CD14-positive monocyte (primary cell): ENCODE data around the gene DAPK1. TPM values are rescaled to one million over a fixed set of nuclear protein-coding genes. Genes with fewer than 3 reads are reported as not detected.

Source experiments
- DNase-seq, 3 donors: peaks; one replicate each; pipeline ENCODE4 v3.0.0-alpha.2; 2011 to 2022
- H2AFZ ChIP-seq: 2 replicates; pipeline ENCODE4 v1.6.0; 2012; ENCODE audit warnings: mild to moderate bottlenecking, low read depth, low read length, inconsistent platforms; ENCODE audit not compliant: insufficient read depth, poor library complexity, severe bottlenecking
- H3K27ac ChIP-seq, 2 donors: 1 replicate in 1 of 2; 2 replicates in 1 of 2; pipeline ENCODE4 v1.5.1; 2012 to 2013; ENCODE audit warnings: low read length in 2 of 2, control low read depth in 1 of 2, inconsistent platforms in 1 of 2, low read depth in 1 of 2, mild to moderate bottlenecking in 1 of 2
- H3K27me3 ChIP-seq, 2 donors: one replicate each; pipeline versions ENCODE4 v1.6.0 to v1.6.1; 2011 to 2013; ENCODE audit warnings: low read length in 2 of 2; ENCODE audit not compliant: control insufficient read depth in 2 of 2, insufficient read depth in 2 of 2
- H3K36me3 ChIP-seq, 2 donors: replicated peaks in 1 of 2; 1 replicate in 1 of 2; 2 replicates in 1 of 2; pipeline versions ENCODE4 v1.5.1 to v1.6.1; 2012 to 2013; ENCODE audit warnings: low read length in 2 of 2, control low read depth in 1 of 2, inconsistent platforms in 1 of 2, mild to moderate bottlenecking in 1 of 2; ENCODE audit not compliant: insufficient read depth in 2 of 2, control insufficient read depth in 1 of 2
- H3K4me1 ChIP-seq, 2 donors: 1 replicate in 1 of 2; 2 replicates in 1 of 2; pipeline versions ENCODE4 v1.5.1 to v1.6.1; 2012 to 2013; ENCODE audit warnings: low read length in 2 of 2, control low read depth in 1 of 2, inconsistent platforms in 1 of 2, mild to moderate bottlenecking in 1 of 2, moderate library complexity in 1 of 2; ENCODE audit not compliant: insufficient read depth in 2 of 2, control insufficient read depth in 1 of 2
- H3K4me2 ChIP-seq: replicated peaks from 2 replicates; pipeline ENCODE3; 2012; ENCODE audit warnings: low read length, moderate library complexity, mild to moderate bottlenecking; ENCODE audit not compliant: poor library complexity, severe bottlenecking; ENCODE audit errors: extremely low read depth
- H3K4me3 ChIP-seq, 3 experiments: fragments of 200-600 bp in 1 of 3; sonication (generic) in 1 of 3; replicated peaks in 1 of 3; 1 replicate in 2 of 3; 2 replicates in 1 of 3; pipeline ENCODE4 v1.5.1; 2011 to 2013; ENCODE audit warnings: low read length in 3 of 3, mild to moderate bottlenecking in 3 of 3, control low read depth in 2 of 3, low read depth in 2 of 3, inconsistent platforms in 1 of 3, moderate library complexity in 1 of 3
- H3K79me2 ChIP-seq: 2 replicates; pipeline ENCODE4 v1.6.0; 2012; ENCODE audit warnings: mild to moderate bottlenecking, control low read depth, inconsistent platforms, low read length, moderate library complexity; ENCODE audit not compliant: insufficient read depth
- H3K9ac ChIP-seq: 2 replicates; pipeline ENCODE4 v1.6.0; 2017; ENCODE audit warnings: low read length, mild to moderate bottlenecking; ENCODE audit not compliant: insufficient read depth, poor library complexity, severe bottlenecking
- H3K9me3 ChIP-seq, 2 donors: replicated peaks in 1 of 2; 1 replicate in 1 of 2; 2 replicates in 1 of 2; pipeline versions ENCODE4 v1.5.1 to v1.6.1; 2012 to 2013; ENCODE audit warnings: low read length in 2 of 2, control low read depth in 1 of 2; ENCODE audit not compliant: control insufficient read depth in 1 of 2, insufficient read depth in 1 of 2
- H4K20me1 ChIP-seq: 2 replicates; pipeline ENCODE4 v1.6.0; 2012; ENCODE audit warnings: mild to moderate bottlenecking, low read length, control low read depth, moderate library complexity; ENCODE audit not compliant: insufficient read depth
- H3K27ac Mint-ChIP-seq, 7 donors: one replicate each; pipeline ENCODE4 v1.8.0; 2020; ENCODE audit warnings: mild to moderate bottlenecking in 7 of 7, mixed read lengths in 7 of 7, moderate library complexity in 6 of 7, inconsistent platforms in 2 of 7
- H3K27me3 Mint-ChIP-seq, 3 donors: one replicate each; pipeline ENCODE4 v1.8.0; 2021 to 2022; ENCODE audit warnings: low read depth in 3 of 3, mild to moderate bottlenecking in 3 of 3, mixed read lengths in 3 of 3, moderate library complexity in 3 of 3, inconsistent platforms in 1 of 3
- H3K36me3 Mint-ChIP-seq, 2 donors: one replicate each; pipeline ENCODE4 v1.8.0; 2020; ENCODE audit warnings: mixed read lengths in 2 of 2, inconsistent platforms in 1 of 2, mild to moderate bottlenecking in 1 of 2
- H3K4me1 Mint-ChIP-seq: one replicate; pipeline ENCODE4 v1.8.0; 2020; ENCODE audit warnings: mild to moderate bottlenecking, mixed read lengths
- H3K4me3 Mint-ChIP-seq, 2 donors: one replicate each; pipeline ENCODE4 v1.8.0; 2020; ENCODE audit warnings: mild to moderate bottlenecking in 2 of 2, mixed read lengths in 2 of 2, moderate library complexity in 1 of 2
- H3K9me3 Mint-ChIP-seq, 7 donors: one replicate each; pipeline ENCODE4 v1.8.0; 2020 to 2022; ENCODE audit warnings: mixed read lengths in 7 of 7, mild to moderate bottlenecking in 6 of 7, moderate library complexity in 6 of 7, inconsistent platforms in 2 of 7
- CTCF ChIP-seq: fragments of 200-600 bp; IDR thresholded peaks from one replicate; pipeline ENCODE4 v1.8.0; 2022; ENCODE audit warnings: antibody characterized with exemption, mild to moderate bottlenecking
- WGBS: methylation state at CpG from one replicate; pipeline ENCODE4 v1.1.5; 2013; ENCODE audit warnings: missing lambda C conversion rate; ENCODE audit not compliant: insufficient coverage; 5-methylcytosine and 5-hydroxymethylcytosine counted together
- intact Hi-C, 2 donors: fragments of 100-400 bp; cut with micrococcal nuclease; formaldehyde crosslinking; loops; one replicate each; pipeline versions ENCODE4 v1.15.0 to v1.15.1; 2023
- polyA plus RNA-seq, 3 donors: library from polyadenylated mRNA; depleted of rRNA in 1 of 3; unstranded in 2 of 3; stranded (reverse) in 1 of 3; fragments of 300-500 nt in 2 of 3; fragments of >200 nt in 1 of 3; fragmentation: Illumina TruSeq in 2 of 3; gene quantifications; 1 replicate in 2 of 3; 2 replicates in 1 of 3; pipeline ENCODE4 v1.2.3, GENCODE V29; 2012 to 2021

The DAPK1 gene
- polyA plus RNA-seq, 3 donors, result 24.1 to 102 (median 44.4) TPM

- Histone ChIP-seq H4K20me1 (no peaks in the 10 kb centered on the region), H3K9me3 (peaks cover 18 to 21% of the 10 kb centered on the region in 2 donors), H3K36me3 (peaks cover 9 to 54% of the 10 kb centered on the region in 2 donors), H3K4me3 (no peak overlapping the region), H3K9ac (no peak overlapping the region), H3K27me3 (no peaks in the 10 kb centered on the region), H3K27ac (peak overlapping the region in 1 of 2 donors; percentile 86), H3K4me1 (peaks cover 37 to 55% of the 10 kb centered on the region in 2 donors), H3K79me2 (peaks cover 10% of the 10 kb centered on the region), H2AFZ (peak overlapping the region; percentile 18), H3K4me2 (no peak overlapping the region)
- no peak for TF ChIP-seq CTCF
- 6% methylated on average over 4 of the region's 10 CpGs for WGBS
- DNase-seq, result no peak
- Mint-ChIP-seq H3K4me1 (peaks cover 76% of the 10 kb centered on the region), H3K9me3 (peaks cover 9 to 32% (median 26%) of the 10 kb centered on the region in 7 donors), H3K27me3 (peaks cover 0 to 5% (median 0%) of the 10 kb centered on the region in 3 donors), H3K4me3 (no peak overlapping the region), H3K36me3 (peaks cover 69 to 71% of the 10 kb centered on the region in 2 donors), H3K27ac (peak overlapping the region in 6 of 7 donors; percentile 8 to 77 (median 40))
- intact Hi-C loops, result loop anchor here (10.0 kb wide), 2 partner anchors 51 to 201 kb away; no protein-coding TSS in a partner anchor
Observed at GRCh38 chr9:87605676-87606075, 108.0 kb downstream of the DAPK1 start.

GRCh38 chr9:87606841-87607521 is 109.3 kb downstream of the DAPK1 start:
- no peaks in the 10 kb centered on the region for H3K27me3 ChIP-seq
- H3K36me3 ChIP-seq, result peaks cover 9 to 55% of the 10 kb centered on the region in 2 donors
- H3K79me2 ChIP-seq, result peaks cover 5% of the 10 kb centered on the region
- H3K4me2 ChIP-seq, result no peak overlapping the region
- no peak overlapping the region for H3K9ac ChIP-seq
- intact Hi-C loops, result loop anchor here (10.0 kb wide), 2 partner anchors 52 to 202 kb away; no protein-coding TSS in a partner anchor
- no peak overlapping the region for H3K4me3 ChIP-seq
- WGBS, result 100% methylated on average over 2 of the region's 3 CpGs
- Mint-ChIP-seq H3K27ac (peak overlapping the region; percentile 27 to 91 (median 83)), H3K36me3 (peaks cover 73 to 76% of the 10 kb centered on the region in 2 donors), H3K27me3 (peaks cover 0 to 5% (median 0%) of the 10 kb centered on the region in 3 donors), H3K4me3 (no peak overlapping the region), H3K9me3 (peaks cover 9 to 32% (median 26%) of the 10 kb centered on the region in 7 donors), H3K4me1 (peaks cover 76% of the 10 kb centered on the region)
- H3K27ac ChIP-seq, result peak overlapping the region; percentile 63 to 86
- H3K4me1 ChIP-seq, result peaks cover 34 to 55% of the 10 kb centered on the region in 2 donors
- H2AFZ ChIP-seq, result no peak overlapping the region
- peaks cover 18 to 21% of the 10 kb centered on the region in 2 donors for H3K9me3 ChIP-seq
- DNase-seq, result peak in 1 of 3 donors; percentile 33
- H4K20me1 ChIP-seq, result no peaks in the 10 kb centered on the region
- TF ChIP-seq CTCF, result no peak
